GM19395 (cell line): ENCODE results near the gene SHF.

Experiments
- ATAC-seq: cut with Tn5 transposase; IDR thresholded peaks from one replicate; pipeline ENCODE4 v1.9.1; 2021; ENCODE audit warnings: mild to moderate bottlenecking, moderate library complexity; ENCODE audit not compliant: unreplicated experiment

The SHF gene

DNA sequence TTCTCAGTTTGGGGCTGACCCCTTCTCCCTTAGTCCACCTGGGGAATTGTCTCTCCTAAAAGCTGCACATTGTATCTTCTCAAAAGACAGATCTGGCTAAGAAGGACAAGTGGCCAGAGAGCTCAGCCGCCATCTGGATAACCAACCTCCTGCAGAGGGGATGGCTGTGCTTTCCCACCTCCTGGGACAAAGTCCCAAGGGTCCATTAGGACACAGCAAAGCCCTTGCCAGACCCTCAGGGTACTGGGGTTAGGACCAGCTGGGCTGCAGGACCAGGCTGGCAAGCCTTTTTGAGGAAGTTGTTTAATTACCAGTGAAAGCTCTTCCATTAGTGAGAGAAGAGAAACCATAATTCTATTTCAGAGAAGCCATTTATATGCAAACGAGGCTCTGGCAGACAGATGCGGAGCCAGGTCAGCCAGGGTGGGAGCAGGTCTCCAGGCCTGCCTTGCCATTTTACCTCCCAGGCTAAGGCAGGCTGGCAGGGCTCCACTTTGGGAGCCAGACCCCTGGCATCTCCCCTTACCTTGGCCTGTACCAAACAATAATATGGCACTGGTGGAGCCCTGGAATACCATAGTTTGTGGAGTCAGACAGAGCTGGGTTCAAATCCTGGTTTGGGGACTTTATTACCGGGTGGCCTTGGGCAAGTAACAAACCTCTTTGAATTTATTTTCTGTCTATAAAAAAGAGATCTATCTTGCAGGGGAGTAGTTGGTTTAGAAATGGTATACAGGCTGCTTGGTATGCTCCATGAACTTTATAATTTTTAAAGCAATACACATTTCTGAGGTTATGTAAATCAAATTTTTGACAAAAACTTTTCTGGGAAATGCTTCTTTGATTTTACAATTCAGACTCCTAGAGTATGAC is 17.9 kb downstream of the SHF start:
- no peak for ATAC-seq

DNA sequence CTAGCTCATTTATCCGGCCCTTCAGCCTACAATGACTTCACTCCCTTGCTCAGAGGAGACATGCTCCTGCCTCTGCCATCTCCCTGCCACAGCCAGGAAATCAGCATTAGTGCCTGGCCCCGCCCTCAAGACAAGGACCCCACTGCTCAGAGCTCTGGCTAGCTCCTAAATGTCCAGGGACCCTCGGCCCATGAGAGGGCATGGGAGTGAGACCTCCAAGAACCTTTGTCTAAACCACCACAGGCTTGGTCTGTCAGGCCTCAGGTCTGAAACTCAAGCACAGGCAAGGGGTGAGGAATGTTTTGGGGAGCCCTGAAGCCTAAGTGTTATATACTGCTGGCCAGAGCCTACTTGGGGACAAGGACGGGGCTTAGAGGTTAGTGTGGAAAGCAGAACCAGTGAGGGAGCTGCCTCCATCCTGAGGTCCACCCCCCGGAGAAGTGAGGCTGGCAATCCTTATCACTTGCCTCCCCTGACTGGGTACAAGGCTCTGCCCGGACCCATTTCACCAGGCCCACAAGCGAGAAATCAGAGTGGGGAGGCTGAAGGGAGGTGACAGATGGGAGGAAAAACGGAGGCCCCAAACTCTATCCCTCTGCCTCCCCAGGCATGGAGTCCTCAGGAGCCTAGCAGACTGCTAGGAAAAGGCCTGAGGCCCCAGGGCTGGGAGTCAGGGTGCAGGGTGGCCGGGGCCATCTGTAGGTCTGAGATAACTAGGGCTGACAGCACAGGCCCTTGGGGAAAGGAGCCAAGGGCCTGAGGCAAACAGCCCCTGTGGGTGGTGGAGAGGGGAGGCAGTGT is 18.8 kb downstream of the SHF start:
- ATAC-seq, result no peak

DNA sequence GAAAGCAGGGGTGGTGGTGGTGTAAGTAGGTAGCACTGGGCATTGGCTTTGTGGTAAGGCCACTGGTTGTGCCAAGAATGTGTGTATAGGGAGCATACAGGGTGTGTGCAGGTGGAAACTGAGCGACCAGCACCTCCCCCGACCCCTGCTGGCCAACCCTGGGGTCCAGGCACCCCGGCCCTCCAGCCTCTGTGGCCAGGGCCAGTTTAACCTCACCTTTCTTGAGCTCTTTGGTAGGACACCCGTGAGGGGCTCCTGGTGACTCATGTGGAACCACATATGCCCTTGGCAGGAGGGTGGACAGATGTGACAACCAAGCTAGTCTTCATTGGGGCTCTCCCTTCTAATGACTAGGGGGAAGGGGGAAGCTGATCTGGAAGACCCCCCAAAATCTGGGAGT is 19.5 kb downstream of the SHF start:
- no peak for ATAC-seq

DNA sequence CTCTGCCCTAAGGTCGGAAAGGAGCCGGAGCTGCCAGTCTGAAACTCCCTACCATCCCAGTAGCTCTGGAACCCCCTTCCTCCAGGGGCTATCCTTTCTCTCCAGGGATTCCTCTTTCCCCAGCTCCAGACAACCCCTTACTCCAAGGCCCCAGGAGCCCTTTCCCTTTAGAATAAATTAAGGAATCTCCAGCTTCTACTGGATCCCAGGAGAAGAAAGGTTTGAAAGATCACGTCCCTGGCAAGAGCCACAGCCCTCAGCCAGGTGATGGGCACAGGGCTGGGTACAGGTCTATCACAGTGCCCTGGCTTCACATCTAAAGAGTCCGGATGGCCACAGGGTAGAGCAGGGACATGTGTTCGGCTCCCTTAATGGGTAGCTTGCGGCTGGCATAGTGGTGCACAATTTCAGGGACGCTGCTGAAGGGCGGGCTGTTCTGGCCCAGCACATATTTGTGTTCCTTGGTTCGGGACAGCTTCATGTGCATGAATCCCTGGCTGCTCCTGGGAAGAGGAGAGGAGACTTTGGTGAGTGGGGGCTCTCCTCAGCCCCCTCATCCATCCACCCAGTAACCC is 20.0 kb downstream of the SHF start:
- ATAC-seq, result no peak

DNA sequence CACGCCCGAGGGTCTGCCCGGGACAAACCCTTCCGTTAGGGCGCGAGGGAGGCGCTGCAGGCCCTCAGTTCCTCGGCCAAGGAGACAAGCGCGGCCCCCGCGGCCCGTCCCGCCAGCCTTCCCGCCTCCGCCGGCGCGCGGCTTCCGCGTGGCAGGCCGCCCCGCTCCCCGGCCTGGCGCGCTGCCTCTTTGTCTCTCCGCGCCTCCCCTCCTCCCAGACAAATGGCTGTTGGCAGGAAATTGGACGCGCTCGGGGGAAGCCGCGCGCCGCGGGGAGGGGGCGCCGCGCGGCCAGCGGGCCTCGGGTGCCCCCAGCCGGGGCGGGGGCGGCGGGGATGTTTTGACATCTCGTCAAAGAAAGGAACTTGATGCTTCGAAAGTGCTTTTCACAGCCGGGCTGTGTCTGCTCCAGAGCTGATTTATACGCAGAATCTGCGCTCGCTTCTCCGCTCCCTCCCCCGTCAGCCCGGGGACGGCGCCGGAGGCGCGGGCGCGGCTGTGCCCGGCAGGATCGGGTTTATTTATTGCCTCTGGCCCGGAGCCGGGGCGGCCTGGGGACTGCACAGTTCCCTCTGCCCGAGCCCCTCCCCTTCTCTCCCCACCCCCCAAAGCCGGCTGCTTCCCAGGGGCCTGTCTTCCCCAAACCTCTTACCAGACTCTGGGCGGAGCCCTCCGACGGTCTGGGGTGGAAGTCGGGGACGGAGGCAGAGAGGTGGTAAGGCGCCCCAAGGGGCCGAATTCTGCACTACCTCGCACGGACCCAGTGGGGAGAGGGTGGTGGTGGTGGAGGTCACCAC is 20.7 kb downstream of the SHF start:
- peak; percentile 93 for ATAC-seq

DNA sequence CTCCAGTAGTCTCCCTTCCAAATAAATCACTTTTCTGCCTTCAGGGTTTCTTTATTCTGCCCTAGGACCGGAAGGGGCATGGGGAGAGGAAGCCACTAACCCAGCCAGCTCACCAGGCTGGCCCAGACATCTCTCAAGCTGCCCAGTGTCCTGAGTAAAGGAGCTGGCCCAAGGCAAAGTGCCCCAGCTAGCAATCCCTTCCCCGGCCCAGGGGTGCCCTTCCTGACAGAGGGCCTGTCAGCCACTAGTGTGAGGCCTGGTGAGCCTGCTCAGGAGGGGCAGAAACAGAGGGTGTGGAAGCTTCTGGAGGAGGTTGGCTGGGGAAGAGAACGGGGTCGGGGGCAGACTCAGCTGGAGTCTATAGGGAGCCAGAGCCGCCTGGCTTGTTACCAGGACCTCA is 22.2 kb downstream of the SHF start:
- ATAC-seq, result no peak

DNA sequence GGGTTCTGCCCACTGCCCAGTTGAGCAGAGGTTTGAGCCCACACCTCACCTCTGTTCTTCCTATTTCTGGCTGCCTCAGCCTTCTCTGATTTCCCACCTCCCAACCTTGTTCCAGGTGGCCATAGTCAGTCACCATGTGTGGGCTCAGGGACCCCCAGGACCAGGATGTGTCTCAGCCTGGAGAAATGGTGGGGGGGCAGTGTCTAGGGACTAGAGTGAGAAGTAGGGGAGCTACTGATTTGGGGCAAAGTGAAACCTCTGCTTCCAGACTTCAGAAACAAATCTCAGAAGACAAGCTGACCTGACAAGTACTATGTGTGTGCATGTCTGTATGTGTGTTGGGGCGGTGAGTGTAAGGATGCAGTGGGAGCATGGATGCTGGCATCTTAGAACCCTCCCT is 22.9 kb downstream of the SHF start:
- ATAC-seq, result no peak

DNA sequence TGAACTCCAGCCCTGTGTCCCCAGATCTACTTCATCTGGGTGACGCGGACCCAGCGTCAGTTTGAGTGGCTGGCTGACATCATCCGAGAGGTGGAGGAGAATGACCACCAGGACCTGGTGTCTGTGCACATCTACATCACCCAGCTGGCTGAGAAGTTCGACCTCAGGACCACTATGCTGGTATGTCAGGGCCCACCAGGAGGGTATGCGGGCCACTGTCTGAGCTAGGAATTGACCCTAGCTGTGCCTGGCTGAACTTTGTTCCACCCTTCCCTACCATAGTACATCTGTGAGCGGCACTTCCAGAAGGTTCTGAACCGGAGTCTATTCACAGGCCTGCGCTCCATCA is 24.3 kb downstream of the SHF start:
- ATAC-seq, result no peak

DNA sequence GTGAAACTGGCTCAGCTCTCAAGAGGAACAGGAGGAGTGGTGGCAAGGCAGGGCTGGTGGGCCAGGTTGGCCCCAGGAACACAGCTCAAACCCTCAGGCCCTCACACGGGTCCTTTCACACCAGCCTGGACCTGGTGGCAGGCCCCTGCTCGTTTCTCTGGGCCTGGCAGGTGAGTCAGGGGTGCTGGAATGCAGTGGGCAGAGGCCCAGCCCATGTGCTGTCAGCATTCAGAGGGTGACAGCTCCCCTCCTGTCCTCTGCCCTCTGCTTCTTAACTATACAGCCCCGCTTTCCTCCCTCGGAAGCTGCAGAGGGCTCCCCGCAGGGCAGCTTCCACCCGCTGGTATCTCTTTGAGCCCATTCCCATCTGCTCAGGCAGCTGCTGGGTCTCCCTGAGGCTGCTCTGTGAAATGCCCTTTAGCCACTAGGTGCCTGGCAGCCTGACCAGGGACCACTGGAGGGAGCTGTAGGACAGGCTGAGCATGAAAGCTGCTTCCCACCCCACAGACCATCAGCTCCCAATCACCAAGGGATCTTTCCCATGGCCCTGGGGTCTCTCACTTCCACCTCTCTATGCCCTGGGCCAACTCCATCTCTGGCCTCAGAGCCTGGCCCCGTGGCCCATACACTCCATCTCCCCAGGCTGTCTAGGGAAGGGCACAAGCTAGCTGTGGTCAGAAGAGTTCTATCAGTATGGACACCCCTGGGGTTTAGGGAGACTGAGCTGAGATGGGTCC is 24.8 kb downstream of the SHF start:
- no peak for ATAC-seq

DNA sequence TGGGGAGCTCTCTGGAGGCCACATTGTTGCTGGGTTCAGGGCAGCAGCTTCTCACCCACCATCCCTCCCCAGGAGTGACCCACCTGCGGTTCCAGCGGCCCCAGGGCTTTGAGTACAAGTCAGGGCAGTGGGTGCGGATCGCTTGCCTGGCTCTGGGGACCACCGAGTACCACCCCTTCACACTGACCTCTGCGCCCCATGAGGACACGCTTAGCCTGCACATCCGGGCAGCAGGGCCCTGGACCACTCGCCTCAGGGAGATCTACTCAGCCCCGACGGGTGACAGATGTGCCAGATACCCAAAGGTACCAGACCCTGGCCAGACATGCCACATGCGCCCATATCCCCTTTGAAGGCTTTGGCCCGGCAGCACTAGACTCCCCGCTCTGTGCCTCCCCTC is 26.1 kb downstream of the SHF start:
- ATAC-seq, result no peak

DNA sequence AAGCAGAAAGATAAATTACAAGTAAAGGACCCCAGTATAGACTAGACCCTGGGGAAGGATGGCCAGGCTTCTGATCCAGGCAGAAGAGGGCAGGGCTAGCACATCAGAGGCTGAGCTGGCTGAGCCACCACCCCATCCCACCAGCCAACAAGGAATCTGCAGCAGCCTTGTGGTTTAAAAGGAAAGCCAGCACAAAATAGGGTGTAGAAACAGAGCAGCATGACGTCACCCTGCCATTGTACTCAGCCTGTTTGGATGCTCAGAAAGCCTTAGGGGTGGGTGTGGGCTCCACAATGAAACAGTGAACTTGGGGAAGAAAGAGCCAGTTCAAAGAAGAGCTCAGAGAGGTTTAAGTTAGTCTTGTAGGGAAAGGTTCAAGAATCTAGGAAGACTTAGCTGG is 29.8 kb downstream of the SHF start:
- ATAC-seq, result no peak

DNA sequence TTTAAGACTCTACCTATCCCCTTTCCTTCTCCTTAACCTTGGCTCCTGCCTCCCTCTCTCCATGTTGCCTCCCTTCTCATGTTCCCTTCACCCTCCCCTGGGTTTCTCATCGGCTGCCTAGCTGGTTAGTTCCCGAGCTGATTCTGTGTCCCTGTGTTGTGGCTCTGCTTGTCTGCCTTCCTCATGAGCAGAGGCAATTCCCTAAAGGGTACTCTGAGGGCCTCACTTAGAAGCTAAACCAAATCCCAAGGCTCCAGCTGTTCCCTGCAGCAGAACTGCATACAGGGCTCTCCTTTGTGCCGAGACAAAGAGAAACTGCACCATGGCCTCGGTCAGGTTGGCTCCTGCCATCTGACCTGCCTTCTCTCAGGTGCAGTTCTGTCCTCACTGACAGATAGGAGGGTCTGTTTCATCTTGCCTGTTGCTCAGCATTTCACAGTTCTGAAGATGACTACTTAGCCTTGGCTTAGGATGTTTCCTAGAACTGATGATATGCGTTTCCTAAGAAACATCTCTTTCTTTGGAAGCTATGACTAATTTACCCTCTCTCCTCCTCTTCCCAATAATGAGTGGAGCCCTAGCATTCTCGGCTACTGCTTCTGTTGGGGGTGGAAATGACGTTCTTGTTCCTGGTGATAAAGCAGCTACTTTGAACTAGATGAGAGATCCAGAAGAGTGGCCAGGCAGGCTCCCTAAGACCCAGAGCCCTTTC is 30.9 kb downstream of the SHF start:
- ATAC-seq, result no peak

DNA sequence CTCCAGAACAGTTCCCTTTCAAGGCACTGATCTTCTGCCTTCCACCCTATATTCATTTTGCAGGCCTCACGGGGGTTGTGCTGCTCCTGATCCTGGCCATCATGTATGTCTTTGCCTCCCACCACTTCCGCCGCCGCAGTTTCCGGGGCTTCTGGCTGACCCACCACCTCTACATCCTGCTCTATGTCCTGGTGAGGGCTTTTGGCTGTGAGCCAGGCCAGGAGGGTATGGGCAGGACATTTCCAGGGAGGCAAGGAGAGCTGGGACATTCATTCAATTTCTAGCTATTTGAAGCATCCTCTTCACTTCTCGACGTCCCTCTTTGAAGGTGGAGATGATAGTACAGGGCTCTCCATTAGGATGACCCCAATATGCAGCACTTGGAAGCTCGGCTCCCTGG is 32.0 kb downstream of the SHF start:
- ATAC-seq, result no peak

DNA sequence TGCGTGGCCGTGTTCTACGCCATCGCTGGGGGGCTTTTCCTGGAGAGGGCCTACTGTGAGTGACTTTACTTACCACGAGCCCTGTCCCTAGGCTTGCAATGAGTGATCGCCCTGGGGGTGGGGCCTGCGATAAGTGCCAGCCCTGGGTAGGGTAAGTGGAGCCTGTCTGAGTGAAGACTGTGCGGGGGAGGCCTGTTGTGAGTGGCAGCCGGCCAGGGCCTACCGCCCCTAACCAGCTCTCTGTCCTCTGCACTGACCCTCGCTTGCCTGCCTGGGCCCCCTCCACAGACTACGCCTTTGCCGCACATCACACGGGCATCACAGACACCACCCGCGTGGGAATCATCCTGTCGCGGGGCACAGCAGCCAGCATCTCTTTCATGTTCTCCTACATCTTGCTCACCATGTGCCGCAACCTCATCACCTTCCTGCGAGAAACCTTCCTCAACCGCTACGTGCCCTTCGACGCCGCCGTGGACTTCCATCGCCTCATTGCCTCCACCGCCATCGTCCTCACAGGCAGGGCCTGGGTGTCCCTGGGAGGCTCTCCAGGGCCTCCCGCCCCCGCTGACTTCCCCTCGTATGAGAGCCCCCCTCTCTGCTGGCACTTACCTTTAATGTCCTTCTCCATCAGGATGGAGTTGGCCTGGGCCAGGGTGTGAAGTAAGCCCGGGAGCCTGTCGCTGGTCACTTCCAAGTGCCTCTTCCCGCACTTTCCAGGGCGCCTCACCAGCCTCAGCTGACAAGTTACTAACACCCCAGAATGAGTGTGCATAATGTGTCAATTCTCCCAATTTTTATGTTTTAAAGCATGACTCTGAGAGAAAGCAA is 35.6 kb downstream of the SHF start:
- ATAC-seq, result no peak

DNA sequence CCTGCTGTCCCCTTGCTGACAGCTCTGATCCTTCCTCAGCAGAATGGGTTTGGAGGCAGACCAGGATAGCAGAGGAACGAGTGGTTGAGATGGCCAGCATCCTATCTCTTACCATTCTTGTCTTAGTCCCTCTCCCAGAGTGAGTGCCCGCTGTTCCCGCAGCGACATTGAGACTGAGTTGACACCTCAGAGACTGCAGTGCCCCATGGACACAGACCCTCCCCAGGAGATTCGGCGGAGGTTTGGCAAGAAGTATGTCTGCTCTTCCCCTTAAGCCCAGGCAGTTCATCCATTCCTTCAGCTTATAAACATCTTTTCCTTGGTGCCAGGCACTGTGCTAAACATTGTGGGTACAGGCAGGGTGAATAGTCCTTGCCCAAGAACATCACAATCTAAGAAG is 36.8 kb downstream of the SHF start:
- no peak for ATAC-seq

DNA sequence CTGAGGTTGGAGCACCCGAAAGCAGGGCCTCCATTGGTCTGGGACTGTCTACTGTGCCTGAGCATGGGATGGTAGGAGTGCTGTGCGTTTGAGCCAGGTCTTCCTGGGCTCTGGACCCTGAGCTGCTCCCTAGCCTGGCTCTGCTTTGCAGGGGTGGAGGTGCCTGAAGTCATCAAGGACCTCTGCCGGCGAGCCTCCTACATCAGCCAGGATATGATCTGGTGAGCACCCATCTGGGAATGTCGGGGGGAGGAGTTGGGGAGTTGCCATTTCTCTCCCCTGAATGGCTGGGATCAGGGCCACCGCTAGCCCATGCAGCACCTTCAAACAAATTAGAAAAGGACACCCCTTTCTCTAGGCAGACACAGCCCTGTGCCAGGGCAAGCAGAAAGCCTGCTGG is 37.3 kb downstream of the SHF start:
- no peak for ATAC-seq

DNA sequence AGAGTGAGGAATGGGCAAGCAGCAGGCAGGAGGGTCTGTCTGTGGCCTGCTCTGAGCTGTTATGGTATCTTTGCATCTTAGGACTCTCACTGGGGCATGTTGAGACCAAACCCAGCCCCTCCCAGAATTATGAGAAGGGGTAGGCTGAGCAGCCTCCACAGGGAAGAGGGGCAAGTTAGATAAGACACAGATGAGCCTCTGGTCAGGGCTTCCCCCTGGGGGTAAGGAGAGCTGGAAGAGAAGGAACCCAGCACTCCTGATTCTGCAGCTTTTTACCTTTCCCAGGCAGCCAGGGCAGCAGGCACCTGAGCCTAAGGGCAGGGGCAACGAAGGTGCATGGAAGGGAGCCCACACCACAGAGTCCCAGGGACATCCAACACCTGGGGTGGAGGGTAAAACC is 38.7 kb downstream of the SHF start:
- no peak for ATAC-seq

DNA sequence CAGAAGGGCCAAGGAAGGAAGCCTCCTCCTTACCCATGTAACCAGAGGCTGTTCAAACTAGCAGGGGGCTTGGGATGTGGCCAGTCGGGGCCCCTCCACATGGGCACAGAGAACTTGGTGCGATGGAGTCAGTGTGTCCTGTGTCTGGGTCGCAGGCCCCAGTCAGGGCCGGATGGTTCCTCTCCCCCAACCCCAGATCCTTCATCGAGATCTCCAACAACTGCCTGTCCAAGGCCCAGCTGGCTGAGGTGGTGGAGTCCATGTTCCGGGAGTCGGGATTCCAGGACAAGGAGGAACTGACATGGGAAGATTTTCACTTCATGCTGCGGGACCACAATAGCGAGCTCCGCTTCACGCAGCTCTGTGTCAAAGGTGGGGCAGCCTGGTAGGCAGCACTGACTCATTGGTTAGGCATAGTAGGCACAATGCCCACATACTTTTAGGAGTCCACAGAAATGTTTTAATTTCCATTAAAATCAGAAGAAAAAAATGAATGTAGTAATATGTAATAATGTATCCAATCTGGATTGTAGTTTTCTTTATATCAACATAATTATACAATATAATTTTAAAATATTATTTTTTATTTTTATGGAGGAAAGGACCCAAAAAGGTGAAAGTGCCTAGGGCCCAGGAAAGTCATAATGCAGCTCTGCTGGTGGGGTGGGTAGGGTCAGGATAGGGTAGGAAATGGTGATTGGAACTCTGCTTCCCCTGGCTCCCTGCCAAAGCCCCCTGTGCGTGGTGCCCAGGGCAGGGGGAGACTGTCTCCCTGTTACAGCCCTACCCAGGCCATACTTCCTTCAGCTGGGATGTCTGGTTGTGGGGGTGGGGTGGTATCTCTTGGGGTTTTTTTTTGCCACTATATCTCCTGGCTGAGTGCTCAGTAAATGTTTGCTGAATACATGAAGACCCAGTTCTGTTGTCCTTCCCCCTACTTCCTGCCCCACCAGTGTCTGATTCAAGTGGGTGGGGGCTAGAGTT is 39.4 kb downstream of the SHF start:
- no peak for ATAC-seq
